ENCODE data around the gene ZNF488.

Gene ZNF488

DNA sequence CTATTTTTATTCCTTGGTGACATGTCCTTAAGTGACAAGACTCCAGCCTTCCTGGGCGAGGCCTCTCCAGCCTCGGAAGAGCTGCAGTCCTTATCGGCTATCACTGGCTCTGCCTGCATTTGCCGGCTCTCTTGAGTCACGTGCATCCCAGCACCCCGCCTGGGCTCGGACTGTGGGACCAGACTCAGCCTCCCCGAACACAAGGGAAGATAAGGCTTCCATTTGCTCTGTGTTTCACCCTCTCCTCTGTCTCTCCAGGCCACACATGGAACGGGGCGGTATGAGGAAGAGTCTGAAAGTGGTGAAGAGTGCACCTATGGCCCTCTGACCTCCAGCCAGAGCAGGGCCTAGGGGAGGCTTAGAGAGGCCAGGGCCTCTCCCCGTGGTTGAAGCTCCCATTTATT lies 57.2 kb downstream of the ZNF488 start:
- DNase-seq: no peak

DNA sequence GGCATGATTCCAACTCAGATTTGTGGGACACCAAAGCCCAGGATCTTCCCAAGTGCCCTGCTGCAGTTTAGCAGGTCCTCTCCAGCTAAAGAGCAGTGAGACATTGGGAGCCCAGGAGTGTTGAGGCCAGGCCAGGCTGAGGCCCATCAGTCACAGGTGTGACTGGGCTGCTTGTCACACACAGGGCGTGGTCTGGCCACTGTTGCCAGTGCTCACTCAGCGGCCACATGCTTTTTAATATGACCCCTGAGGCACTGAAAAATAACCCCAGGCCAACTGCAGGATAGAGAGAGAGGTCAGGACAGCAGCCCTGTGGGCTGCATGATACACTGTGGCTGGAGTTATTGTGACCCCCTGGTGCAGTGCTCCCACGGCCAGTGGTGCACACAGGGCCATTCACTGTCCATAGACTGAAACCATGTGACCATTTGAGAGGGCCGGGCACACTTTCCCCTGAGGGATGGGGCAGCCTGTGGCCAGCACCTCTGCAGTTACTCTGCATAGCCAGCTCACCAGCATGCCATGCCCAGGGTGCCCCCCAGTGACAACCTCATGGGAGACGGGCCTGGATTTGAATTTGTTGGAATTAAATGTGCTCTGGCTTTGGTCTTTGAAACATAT lies 57.7 kb downstream of the ZNF488 start:
- no peak for DNase-seq

DNA sequence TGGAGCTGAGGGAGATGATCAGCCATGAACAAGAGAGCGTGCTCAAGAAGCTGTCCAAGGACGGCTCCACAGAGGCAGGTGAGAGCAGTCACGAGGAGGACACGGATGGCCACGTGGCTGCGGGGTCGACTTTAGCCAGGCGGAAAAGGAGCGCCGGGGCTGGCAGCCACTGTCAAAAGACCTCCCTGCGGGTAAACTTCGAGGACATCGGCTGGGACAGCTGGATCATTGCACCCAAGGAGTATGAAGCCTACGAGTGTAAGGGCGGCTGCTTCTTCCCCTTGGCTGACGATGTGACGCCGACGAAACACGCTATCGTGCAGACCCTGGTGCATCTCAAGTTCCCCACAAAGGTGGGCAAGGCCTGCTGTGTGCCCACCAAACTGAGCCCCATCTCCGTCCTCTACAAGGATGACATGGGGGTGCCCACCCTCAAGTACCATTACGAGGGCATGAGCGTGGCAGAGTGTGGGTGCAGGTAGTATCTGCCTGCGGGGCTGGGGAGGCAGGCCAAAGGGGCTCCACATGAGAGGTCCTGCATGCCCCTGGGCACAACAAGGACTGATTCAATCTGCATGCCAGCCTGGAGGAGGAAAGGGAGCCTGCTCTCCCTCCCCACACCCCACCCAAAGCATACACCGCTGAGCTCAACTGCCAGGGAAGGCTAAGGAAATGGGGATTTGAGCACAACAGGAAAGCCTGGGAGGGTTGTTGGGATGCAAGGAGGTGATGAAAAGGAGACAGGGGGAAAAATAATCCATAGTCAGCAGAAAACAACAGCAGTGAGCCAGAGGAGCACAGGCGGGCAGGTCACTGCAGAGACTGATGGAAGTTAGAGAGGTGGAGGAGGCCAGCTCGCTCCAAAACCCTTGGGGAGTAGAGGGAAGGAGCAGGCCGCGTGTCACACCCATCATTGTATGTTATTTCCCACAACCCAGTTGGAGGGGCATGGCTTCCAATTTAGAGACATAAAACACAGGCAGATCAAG lies 58.5 kb downstream of the ZNF488 start:
- no peak for DNase-seq

DNA sequence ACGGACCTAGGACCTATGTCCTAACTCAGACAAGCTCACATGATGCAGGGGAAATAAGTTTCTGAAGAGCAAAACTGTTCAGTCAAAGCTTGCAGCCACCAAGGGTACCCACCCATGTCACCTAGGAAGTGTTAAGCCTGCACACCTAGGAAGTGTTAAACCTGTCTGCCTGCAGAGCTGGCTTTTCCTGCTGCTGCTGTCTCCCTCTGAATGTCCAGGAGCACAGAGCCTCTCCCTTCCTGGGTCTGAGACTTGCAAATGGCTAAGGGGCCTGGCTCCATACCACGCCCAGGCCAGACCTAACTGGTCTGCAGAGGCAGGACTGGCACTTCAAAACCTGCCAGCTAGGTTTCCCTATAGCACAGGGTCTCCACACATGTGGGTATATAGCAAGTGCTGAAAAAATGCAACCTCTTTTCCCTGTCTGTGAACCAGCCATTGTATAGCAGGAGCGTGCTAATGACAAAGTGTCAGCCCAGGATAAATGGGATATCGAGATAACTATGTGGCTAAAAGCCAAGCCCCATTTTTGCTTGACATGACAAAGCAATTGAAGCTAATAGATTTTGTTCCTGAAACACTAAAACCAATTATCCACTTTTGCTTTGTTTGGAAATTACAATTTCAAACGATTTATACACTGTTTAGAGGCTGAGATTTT lies 60.3 kb downstream of the ZNF488 start:
- DNase-seq: no peak

DNA sequence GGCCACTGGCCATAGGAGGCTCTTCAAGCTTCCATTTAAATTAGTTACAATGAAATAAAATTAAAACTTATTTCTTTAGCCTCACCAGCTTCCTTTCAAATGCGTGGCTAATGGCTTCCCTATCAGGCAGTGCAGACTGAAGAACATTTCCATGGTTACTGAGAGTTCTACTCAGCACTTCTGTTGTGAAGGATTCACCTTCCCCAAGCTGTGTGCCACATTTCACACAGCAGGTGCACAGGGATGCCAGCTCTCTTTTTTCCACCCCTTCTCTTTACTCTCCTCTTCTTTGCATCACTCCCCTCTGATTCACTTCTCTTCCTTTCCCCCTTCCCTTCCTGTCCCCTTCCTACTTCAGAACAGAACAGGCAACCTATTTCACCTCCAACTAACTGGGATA lies 61.0 kb downstream of the ZNF488 start:
- no peak for DNase-seq

DNA sequence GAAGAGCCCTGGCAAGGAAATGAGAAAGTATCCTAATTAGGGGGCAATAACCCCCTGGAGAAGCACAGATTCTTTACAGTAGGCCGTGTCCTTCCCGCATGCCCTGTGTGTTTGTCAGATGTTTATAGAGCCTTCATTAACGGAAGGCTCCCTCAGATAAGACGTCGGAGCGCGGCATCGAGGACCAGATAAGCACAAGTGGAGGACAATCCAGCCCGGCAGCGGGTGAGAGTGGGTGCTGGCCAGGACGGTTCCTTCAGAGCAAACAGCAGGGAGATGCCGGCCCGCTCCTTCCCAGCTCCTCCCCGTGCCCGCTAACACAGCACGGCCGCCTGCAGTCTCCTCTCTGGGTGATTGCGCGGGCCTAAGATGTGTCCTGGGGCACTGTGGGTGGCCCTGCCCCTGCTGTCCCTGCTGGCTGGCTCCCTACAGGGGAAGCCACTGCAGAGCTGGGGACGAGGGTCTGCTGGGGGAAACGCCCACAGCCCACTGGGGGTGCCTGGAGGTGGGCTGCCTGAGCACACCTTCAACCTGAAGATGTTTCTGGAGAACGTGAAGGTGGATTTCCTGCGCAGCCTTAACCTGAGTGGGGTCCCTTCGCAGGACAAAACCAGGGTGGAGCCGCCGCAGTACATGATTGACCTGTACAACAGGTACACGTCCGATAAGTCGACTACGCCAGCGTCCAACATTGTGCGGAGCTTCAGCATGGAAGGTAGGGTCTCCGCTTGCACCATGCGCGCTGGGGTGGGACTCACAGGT lies 61.6 kb downstream of the ZNF488 start, which contains the start of gene GDF2:
Gene GDF2 (plus strand): TSS at position 155 of the 762 bp plus-strand sequence. CDS start 215 bp downstream, at position 370.
- no peak for DNase-seq

DNA sequence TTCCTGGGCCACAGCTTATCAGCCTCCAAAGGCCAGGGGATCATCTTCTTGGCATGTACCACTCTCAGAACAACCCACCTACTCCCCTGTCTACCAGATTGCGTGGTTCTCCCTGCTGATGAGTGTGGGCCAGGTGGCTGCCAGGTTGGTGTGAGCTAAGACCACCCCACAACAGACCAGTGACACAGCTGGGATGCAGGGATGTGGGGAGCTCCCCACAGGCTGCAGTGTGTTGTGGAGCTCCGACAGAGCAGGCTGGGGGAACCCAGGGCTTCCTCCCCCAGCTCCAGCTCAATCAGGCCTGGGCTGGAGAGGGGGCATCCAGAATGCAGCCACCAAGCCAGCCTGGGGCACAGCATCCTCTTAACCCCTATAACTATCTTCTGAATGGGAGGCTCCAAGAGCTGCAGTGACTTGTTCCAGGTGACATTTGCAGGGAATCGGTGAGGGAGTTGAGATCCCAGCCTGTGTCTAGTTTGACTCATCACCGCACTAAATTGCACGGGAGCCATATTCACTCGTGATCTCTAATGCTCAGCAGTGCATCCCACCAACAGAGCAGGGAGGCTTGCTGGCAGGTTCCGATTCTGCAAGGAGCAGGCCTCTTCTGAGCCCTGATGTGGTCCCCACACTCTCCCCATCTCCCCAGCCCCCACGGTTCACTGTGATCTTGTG lies 62.4 kb downstream of the ZNF488 start:
- no peak for DNase-seq

DNA sequence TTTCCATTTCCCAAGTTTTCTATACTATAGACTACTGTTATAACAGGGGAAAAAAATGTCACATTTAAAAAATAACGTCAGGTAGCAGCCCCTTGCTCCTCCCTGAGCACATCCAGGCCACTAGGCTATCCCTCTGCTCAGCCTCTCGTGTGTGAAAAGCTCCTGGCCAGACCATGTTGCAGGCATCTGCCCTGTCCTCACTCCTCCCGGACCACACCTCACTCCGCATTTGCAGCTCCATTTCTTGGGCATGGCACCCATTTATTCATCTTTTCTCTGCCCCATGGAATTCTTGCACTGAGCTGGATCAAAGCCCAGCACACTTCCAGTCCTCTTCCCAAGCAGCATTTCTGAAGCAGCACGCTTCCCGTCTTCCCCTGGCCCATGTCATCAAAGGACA lies 63.3 kb downstream of the ZNF488 start:
- no peak for DNase-seq

DNA sequence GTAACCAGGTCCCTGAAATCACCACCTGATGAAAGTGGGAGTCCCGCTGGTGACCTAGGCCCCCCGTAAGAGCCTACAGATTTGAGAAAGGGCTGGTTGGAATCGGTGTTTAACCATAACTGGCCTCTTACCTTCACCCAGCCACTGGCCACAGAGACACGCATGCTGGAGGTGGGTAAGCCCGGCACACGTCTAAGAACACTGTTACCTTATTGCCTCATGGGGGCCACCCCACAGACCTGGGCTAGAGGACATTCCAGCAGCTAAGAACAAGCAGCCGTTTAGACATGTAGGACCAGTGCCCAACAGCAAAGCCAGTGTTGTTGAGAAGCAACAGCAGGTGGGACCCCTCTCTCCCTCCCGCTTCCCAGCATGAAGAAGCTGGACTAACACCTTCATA lies 64.3 kb downstream of the ZNF488 start:
- no peak for DNase-seq

DNA sequence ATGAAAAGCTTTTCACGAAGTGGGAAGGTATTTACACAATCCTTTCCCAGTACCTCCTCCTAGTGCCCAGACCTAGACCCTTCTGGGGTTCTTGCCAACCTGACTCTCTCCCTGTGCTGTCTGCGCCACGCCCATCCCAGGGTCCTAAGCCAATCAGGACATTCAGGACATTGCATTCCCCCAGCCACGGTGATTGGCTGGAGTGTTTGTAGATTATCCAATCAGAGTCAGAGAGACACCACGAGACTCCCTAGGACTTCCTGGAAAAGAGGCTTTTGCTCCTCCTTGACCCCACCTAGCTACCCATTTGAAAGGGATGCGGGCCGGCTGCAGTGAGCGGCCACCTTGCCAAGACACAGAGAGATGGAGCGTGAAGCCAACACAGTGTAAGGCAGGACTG lies 65.4 kb downstream of the ZNF488 start:
- DNase-seq: no peak

DNA sequence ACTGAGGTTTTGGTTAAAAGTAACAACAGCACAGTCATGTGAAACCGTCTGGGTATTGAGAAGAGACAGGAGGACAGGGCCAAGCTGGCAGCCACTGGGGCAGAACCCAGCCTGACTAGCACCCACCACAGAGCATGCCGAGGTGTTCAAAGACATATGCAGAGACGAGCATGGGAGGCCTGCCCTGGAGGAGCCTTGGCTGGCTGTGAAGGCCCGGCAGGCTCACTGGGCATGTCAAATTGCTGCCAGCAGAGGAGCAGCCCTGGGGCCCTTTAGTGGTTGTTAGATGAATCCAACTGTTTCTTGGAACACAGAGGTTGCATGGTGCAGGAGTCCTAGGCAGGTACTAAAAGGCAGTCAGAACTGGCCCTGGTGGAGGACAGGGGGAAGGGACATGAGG lies 66.8 kb downstream of the ZNF488 start:
- no peak for DNase-seq

DNA sequence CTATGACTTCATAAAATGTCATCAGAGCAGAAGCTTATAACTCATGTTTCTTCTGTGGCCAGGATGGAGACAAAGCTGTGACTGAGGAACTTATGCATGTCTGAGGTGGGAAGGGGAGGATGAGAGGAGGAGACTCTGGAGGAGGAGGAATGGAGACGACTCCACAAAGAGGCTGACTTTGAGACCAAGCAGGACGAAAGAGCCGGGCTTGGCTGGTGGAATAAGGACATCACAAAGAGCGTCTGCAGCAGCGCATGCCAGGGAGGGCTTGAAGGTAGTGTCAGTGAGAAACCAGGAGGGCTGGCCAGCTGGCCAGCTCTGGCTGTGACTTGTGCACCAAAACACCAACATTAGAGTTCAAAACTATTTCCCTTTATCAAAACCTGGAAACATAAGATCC lies 68.0 kb downstream of the ZNF488 start:
- no peak for DNase-seq
